IMR-90 (cell line): ENCODE results near the gene KCNQ2. TPM values are rescaled to one million over a fixed set of nuclear protein-coding genes. Genes with fewer than 3 reads are reported as not detected.

ENCODE experiments used
- ATAC-seq: fragments of 200-7000 bp; cut with Tn5 transposase; 2 replicates; pipeline ENCODE4 v1.9.1; 2020; ENCODE audit warnings: low read depth, mild to moderate bottlenecking, moderate library complexity
- BruUV-seq: library from RNA; stranded (reverse); fragments of 400-500 nt; replicated peaks from 2 replicates; lab custom pipeline; 2021; lab: Mats Ljungman, UMichigan
- CTCF ChIA-PET: fragments of 300-600 bp; formaldehyde crosslinking; extraction: SDS; loops from one replicate; lab custom pipeline; 2021; ENCODE audit warnings: antibody characterized with exemption; lab: Yijun Ruan, JAX
- POLR2A ChIA-PET: fragments of 300-600 bp; sonication (Branson Sonifier 250); formaldehyde crosslinking; loops from one replicate; lab custom pipeline; 2022; ENCODE audit warnings: antibody characterized with exemption; ENCODE audit not compliant: unreplicated experiment; lab: Charles Lee
- DNase-seq: peaks from one replicate; pipeline ENCODE4 v3.0.0; 2013
- H2AFZ ChIP-seq: replicated peaks from 2 replicates; pipeline ENCODE3; 2013; ENCODE audit warnings: low read length, mild to moderate bottlenecking; ENCODE audit not compliant: poor library complexity
- H2AK5ac ChIP-seq: 2 replicates; pipeline ENCODE4 v1.6.1; 2013; ENCODE audit warnings: low read depth, low read length, inconsistent platforms
- H2AK9ac ChIP-seq: replicated peaks from 2 replicates; pipeline ENCODE3; 2013; ENCODE audit warnings: mild to moderate bottlenecking, low read depth, low read length, moderate library complexity; ENCODE audit not compliant: poor library complexity
- H2BK120ac ChIP-seq: 2 replicates; pipeline ENCODE4 v1.6.1; 2013; ENCODE audit warnings: low read depth, low read length, inconsistent platforms
- H2BK15ac ChIP-seq: 3 replicates; pipeline ENCODE4 v1.6.1; 2013; ENCODE audit warnings: low read depth, low read length, inconsistent platforms
- H2BK20ac ChIP-seq: 2 replicates; pipeline ENCODE4 v1.6.1; 2013; ENCODE audit warnings: low read depth, mild to moderate bottlenecking, inconsistent platforms, low read length, moderate library complexity
- H2BK5ac ChIP-seq: 2 replicates; pipeline ENCODE4 v1.6.1; 2013; ENCODE audit warnings: mild to moderate bottlenecking, low read depth, low read length, inconsistent platforms; ENCODE audit not compliant: poor library complexity, severe bottlenecking
- H3K14ac ChIP-seq: replicated peaks from 2 replicates; pipeline ENCODE4 v1.6.1; 2013; ENCODE audit warnings: low read depth, low read length, inconsistent platforms
- H3K18ac ChIP-seq: 2 replicates; pipeline ENCODE4 v1.6.1; 2013; ENCODE audit warnings: low read depth, low read length, control low read depth
- H3K23ac ChIP-seq: 2 replicates; pipeline ENCODE4 v1.6.1; 2013; ENCODE audit warnings: low read depth, low read length, inconsistent platforms
- H3K27ac ChIP-seq: 2 replicates; pipeline ENCODE4 v1.5.1; 2013; ENCODE audit warnings: mild to moderate bottlenecking, control low read depth, low read length; ENCODE audit not compliant: insufficient read depth
- H3K27me3 ChIP-seq: 2 replicates; pipeline ENCODE4 v1.6.1; 2013; ENCODE audit warnings: low read length; ENCODE audit not compliant: control insufficient read depth, insufficient read depth
- H3K36me3 ChIP-seq: 2 replicates; pipeline ENCODE4 v1.6.1; 2013; ENCODE audit warnings: low read length, mixed read lengths; ENCODE audit not compliant: control insufficient read depth, insufficient read depth
- H3K4ac ChIP-seq: 2 replicates; pipeline ENCODE4 v1.6.1; 2013; ENCODE audit warnings: low read depth, low read length, inconsistent platforms
- H3K4me1 ChIP-seq: 2 replicates; pipeline ENCODE4 v1.6.1; 2013; ENCODE audit warnings: low read length, mixed read lengths; ENCODE audit not compliant: control insufficient read depth, insufficient read depth
- H3K4me2 ChIP-seq: 2 replicates; pipeline ENCODE4 v1.6.1; 2013; ENCODE audit warnings: low read depth, mild to moderate bottlenecking, control low read depth, low read length, moderate library complexity
- H3K4me3 ChIP-seq: 2 replicates; pipeline ENCODE4 v1.5.1; 2013; ENCODE audit warnings: low read depth, mild to moderate bottlenecking, control low read depth, low read length, moderate library complexity; ENCODE audit not compliant: insufficient read depth
- H3K56ac ChIP-seq: 2 replicates; pipeline ENCODE4 v1.6.1; 2013; ENCODE audit warnings: low read length, inconsistent platforms; ENCODE audit not compliant: insufficient read depth; ENCODE audit errors: extremely low read depth
- H3K79me1 ChIP-seq, 2 experiments: 2 replicates each; pipeline ENCODE4 v1.6.1; 2013; ENCODE audit warnings: low read length in 2 of 2, inconsistent platforms in 1 of 2, low read depth in 1 of 2
- H3K9ac ChIP-seq: 2 replicates; pipeline ENCODE4 v1.6.1; 2013; ENCODE audit warnings: low read depth, low read length, control low read depth
- H3K9me1 ChIP-seq: 2 replicates; pipeline ENCODE4 v1.6.1; 2013; ENCODE audit warnings: low read length, inconsistent platforms; ENCODE audit not compliant: insufficient read depth
- H3K9me3 ChIP-seq: 2 replicates; pipeline ENCODE4 v1.6.1; 2013; ENCODE audit warnings: low read length; ENCODE audit not compliant: control insufficient read depth, insufficient read depth
- H4K20me1 ChIP-seq: 2 replicates; pipeline ENCODE4 v1.6.1; 2013; ENCODE audit warnings: low read length, inconsistent platforms; ENCODE audit not compliant: insufficient read depth
- H4K5ac ChIP-seq: 2 replicates; pipeline ENCODE4 v1.6.1; 2013; ENCODE audit warnings: mild to moderate bottlenecking, low read depth, low read length, control low read depth
- H4K8ac ChIP-seq, 2 experiments: 2 replicates each; pipeline ENCODE4 v1.6.1; 2013; ENCODE audit warnings: low read depth in 2 of 2, low read length in 2 of 2, control low read depth in 1 of 2, inconsistent platforms in 1 of 2
- H4K91ac ChIP-seq: 2 replicates; pipeline ENCODE4 v1.6.1; 2013; ENCODE audit warnings: low read depth, low read length, inconsistent platforms; ENCODE audit not compliant: insufficient read depth
- BHLHE40 ChIP-seq: fragments of 150-350 bp; IDR thresholded peaks from 2 replicates; pipeline ENCODE4 v1.6.1; 2016; ENCODE audit warnings: mild to moderate bottlenecking, low read depth, low read length
- CEBPB ChIP-seq: IDR thresholded peaks from 2 replicates; pipeline ENCODE4 v1.6.1; 2012; ENCODE audit warnings: low read depth, low read length, improper control_type of control experiment
- CHD1 ChIP-seq: IDR thresholded peaks from 2 replicates; pipeline ENCODE4 v1.6.1; 2012; ENCODE audit warnings: low read depth, low read length, improper control_type of control experiment
- FOS ChIP-seq: fragments of 150-350 bp; IDR thresholded peaks from 2 replicates; pipeline ENCODE4 v1.6.1; 2016; ENCODE audit warnings: low read depth, low read length
- MAFK ChIP-seq: IDR thresholded peaks from 2 replicates; pipeline ENCODE4 v1.6.1; 2012; ENCODE audit warnings: low read depth, low read length, improper control_type of control experiment
- MAZ ChIP-seq: IDR thresholded peaks from 2 replicates; pipeline ENCODE4 v1.6.1; 2012; ENCODE audit warnings: low read depth, mild to moderate bottlenecking, low read length, improper control_type of control experiment, moderate library complexity, borderline replicate concordance
- MXI1 ChIP-seq: IDR thresholded peaks from 2 replicates; pipeline ENCODE4 v1.6.1; 2012; ENCODE audit warnings: low read depth, mild to moderate bottlenecking, low read length, moderate library complexity, borderline replicate concordance
- NFE2L2 ChIP-seq: fragments of 150-350 bp; IDR thresholded peaks from 2 replicates; pipeline ENCODE4 v1.6.1; 2016; ENCODE audit warnings: low read depth, mild to moderate bottlenecking, low read length
- POLR2A ChIP-seq: IDR thresholded peaks from 2 replicates; pipeline ENCODE4 v1.6.1; 2012; ENCODE audit warnings: mild to moderate bottlenecking, low read depth, low read length
- RAD21 ChIP-seq: IDR thresholded peaks from 2 replicates; pipeline ENCODE4 v1.6.1; 2012; ENCODE audit warnings: low read length, improper control_type of control experiment
- RCOR1 ChIP-seq: IDR thresholded peaks from 2 replicates; pipeline ENCODE4 v1.6.1; 2012; ENCODE audit warnings: mild to moderate bottlenecking, low read length, improper control_type of control experiment; ENCODE audit not compliant: insufficient replicate concordance
- RFX5 ChIP-seq: IDR thresholded peaks from 2 replicates; pipeline ENCODE4 v1.8.0; 2012; ENCODE audit warnings: low read depth, mild to moderate bottlenecking, low read length, moderate library complexity
- SMC3 ChIP-seq: fragments of 150-350 bp; IDR thresholded peaks from 2 replicates; pipeline ENCODE4 v1.6.1; 2016; ENCODE audit warnings: low read depth, mild to moderate bottlenecking, antibody characterized with exemption, low read length, moderate library complexity
- WGBS, 2 experiments: methylation state at CpG; one replicate each; pipeline versions ENCODE4 v1.1.5 to v1.1.7; 2013; ENCODE audit warnings: missing lambda C conversion rate in 2 of 2; ENCODE audit not compliant: insufficient read length in 1 of 2; ENCODE audit errors: extremely low coverage in 2 of 2; 5-methylcytosine and 5-hydroxymethylcytosine counted together
- dilution Hi-C: fragments of 300-500 bp; cut with HindIII; formaldehyde crosslinking; loops from one replicate; pipeline ENCODE4 v1.14.3; 2018; ENCODE audit warnings: low sequenced_read_pairs; ENCODE audit not compliant: unreplicated experiment
- in situ Hi-C: fragments of 300-500 bp; cut with MboI; formaldehyde crosslinking; loops from 3 replicates; pipeline ENCODE4 v1.14.3; 2019; ENCODE audit warnings: low sequenced_read_pairs, inconsistent platforms, mixed read lengths
- intact Hi-C: fragments of 100-400 bp; cut with micrococcal nuclease; formaldehyde crosslinking; loops from 2 replicates; pipeline ENCODE4 v1.10.0; 2022
- polyA plus RNA-seq, 3 experiments: library from polyadenylated mRNA; depleted of rRNA; stranded (reverse); fragments of >200 nt; gene quantifications; 2 replicates each; pipeline ENCODE4 v1.2.3, GENCODE V29; 2012; ENCODE audit warnings: low replicate concordance in 1 of 3
- total RNA-seq: library from RNA; depleted of rRNA; stranded (reverse); fragments of >200 nt; gene quantifications from 2 replicates; pipeline ENCODE4 v1.2.3, GENCODE V29; 2012
- TF ChIP-seq, protein P1 (sequence below): fragments of 150-350 bp; IDR thresholded peaks from 2 replicates; pipeline ENCODE4 v1.6.1; 2017; ENCODE audit warnings: mild to moderate bottlenecking, antibody characterized with exemption, low read length, low read depth
- TF ChIP-seq, protein P2 (sequence below): conservative IDR thresholded peaks from 2 replicates; pipeline ENCODE4 v1.5.1; 2012; ENCODE audit warnings: mild to moderate bottlenecking, low read depth, low read length, improper control_type of control experiment
- TF ChIP-seq, protein P3 (sequence below): fragments of 150-350 bp; IDR thresholded peaks from 2 replicates; pipeline ENCODE4 v1.6.1; 2016; ENCODE audit warnings: low read depth, mild to moderate bottlenecking, low read length, moderate library complexity, borderline replicate concordance

Gene KCNQ2
- total and polyA plus RNA-seq, 2 of the 4 experiments (the other 2 are of a cell fraction), result 0.02 TPM; not detected in 1

DNA sequence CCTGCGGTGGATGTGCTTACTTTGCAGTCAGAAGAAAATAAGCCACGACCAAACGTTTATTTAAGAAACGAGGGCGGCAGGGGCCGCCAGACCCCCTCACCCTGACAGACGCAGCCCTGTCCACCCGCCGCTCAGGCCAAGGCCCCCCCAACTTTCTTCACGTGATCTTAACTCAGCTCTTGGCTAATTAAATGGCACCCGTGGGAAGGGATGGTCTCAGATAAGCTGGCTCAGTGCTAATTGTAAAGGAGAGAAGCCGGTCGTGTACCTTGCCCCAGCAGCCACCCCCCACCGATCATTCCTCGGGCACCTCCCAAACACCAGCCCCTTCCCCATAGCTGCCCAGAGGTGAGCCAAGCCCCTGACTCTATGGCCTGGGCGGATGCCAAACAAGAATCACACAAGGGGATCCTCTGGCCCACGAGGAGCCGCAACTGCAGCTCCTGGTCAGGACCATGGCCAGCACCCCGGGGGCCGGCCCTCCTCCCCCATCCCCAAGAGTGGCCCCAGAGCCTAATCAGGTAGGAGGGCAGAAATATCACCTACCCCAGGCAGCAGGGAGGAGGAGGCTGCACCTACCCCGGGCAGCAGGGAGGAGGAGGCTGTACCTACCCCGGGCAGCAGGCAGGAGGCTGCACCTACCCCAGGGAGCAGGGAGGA is 11.2 kb downstream of the KCNQ2 start:
- Histone ChIP-seq H2AK9ac (peak overlapping the region; percentile 3), H3K18ac (no peak overlapping the region), H2AK5ac (no peak overlapping the region), H3K36me3 (no peaks in the 10 kb centered on the region), H3K79me1 (no peaks in the 10 kb centered on the region), H3K9me1 (no peaks in the 10 kb centered on the region), H3K27me3 (peaks cover 54% of the 10 kb centered on the region), H4K5ac (no peak overlapping the region), H2AFZ (no peak overlapping the region), H3K4me1 (no peaks in the 10 kb centered on the region), H3K9ac (no peak overlapping the region), H4K91ac (no peak overlapping the region), H2BK20ac (no peak overlapping the region), H3K9me3 (no peaks in the 10 kb centered on the region), H3K4me3 (no peak overlapping the region), H2BK120ac (no peak overlapping the region), H3K4ac (no peak overlapping the region), H3K23ac (no peak overlapping the region), H2BK5ac (no peak overlapping the region), H2BK15ac (no peak overlapping the region), H4K8ac (no peak overlapping the region), H4K20me1 (no peaks in the 10 kb centered on the region), H3K14ac (no peak overlapping the region), H3K27ac (no peak overlapping the region), H3K4me2 (no peak overlapping the region), H3K56ac (no peak overlapping the region)
- CTCF ChIA-PET, result no interaction called here
- dilution Hi-C loops (no loop called here), in situ Hi-C loops (no loop called here), intact Hi-C loops (no loop called here)
- DNase-seq, result no peak
- no TSS peak for BruUV-seq
- no CpG with 5 or more reads among the region's 22 CpGs for WGBS, 2 experiments
- TF ChIP-seq, protein P1, sequence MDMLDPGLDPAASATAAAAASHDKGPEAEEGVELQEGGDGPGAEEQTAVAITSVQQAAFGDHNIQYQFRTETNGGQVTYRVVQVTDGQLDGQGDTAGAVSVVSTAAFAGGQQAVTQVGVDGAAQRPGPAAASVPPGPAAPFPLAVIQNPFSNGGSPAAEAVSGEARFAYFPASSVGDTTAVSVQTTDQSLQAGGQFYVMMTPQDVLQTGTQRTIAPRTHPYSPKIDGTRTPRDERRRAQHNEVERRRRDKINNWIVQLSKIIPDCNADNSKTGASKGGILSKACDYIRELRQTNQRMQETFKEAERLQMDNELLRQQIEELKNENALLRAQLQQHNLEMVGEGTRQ, result no peak
- TF ChIP-seq SMC3 (no peak), MXI1 (no peak), MAZ (no peak; the same call in 1 of the 2 replicates), RFX5 (no peak), POLR2A (no peak), RCOR1 (no peak), RAD21 (no peak), MAFK (no peak), BHLHE40 (no peak), NFE2L2 (no peak), FOS (no peak), CHD1 (no peak), CEBPB (no peak)
- TF ChIP-seq, protein P2, sequence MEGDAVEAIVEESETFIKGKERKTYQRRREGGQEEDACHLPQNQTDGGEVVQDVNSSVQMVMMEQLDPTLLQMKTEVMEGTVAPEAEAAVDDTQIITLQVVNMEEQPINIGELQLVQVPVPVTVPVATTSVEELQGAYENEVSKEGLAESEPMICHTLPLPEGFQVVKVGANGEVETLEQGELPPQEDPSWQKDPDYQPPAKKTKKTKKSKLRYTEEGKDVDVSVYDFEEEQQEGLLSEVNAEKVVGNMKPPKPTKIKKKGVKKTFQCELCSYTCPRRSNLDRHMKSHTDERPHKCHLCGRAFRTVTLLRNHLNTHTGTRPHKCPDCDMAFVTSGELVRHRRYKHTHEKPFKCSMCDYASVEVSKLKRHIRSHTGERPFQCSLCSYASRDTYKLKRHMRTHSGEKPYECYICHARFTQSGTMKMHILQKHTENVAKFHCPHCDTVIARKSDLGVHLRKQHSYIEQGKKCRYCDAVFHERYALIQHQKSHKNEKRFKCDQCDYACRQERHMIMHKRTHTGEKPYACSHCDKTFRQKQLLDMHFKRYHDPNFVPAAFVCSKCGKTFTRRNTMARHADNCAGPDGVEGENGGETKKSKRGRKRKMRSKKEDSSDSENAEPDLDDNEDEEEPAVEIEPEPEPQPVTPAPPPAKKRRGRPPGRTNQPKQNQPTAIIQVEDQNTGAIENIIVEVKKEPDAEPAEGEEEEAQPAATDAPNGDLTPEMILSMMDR, result no peak
- TF ChIP-seq, protein P3, sequence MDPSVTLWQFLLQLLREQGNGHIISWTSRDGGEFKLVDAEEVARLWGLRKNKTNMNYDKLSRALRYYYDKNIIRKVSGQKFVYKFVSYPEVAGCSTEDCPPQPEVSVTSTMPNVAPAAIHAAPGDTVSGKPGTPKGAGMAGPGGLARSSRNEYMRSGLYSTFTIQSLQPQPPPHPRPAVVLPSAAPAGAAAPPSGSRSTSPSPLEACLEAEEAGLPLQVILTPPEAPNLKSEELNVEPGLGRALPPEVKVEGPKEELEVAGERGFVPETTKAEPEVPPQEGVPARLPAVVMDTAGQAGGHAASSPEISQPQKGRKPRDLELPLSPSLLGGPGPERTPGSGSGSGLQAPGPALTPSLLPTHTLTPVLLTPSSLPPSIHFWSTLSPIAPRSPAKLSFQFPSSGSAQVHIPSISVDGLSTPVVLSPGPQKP, result no peak
- 0 out of 2 replicates have a peak, but pooled peaks have one; percentile 44 for ATAC-seq
- POLR2A ChIA-PET, result no interaction called here
